ENCODE data around the gene SVEP1. TPM values are rescaled to one million over a fixed set of nuclear protein-coding genes. Genes with fewer than 3 reads are reported as not detected.
"Not testable (repeated sequence)": the region's sequence is repeated elsewhere in the genome, so short reads cannot be mapped to it uniquely, and the experiment has no call there.

SVEP1 gene
- polyA plus RNA-seq, 4 donors, result 5.4 to 35.8 (median 8.6) TPM

DNA sequence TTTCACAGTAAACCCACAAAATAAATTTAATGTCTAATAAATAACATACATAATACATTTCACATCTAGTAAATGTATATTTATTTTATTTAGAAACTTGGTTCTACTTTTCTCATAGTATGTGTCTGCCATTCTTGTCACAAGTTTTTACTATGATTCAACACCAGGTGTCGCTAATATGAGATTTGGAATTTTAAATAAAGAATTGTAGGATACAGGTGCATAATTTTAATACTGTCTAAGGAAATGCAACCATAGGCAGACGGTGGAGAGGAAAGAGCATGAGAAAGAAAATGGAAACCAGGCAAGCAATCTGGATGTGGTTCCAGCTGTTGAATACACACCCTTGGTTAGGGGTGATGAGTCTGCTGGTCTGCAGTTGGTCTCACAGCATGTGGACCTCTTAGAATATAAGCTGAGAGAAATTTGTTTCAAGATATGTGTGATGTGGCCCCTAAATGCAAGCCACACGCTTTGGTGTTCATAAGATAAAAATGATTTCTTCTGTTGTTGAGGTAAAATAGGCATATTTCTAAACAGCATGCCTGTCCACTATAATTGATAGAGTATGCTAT, 127.2 kb downstream of the SVEP1 start:
- no peak for DNase-seq (ENCODE audit: low read depth in 4 of 4, low spot score in 3 of 4)

DNA sequence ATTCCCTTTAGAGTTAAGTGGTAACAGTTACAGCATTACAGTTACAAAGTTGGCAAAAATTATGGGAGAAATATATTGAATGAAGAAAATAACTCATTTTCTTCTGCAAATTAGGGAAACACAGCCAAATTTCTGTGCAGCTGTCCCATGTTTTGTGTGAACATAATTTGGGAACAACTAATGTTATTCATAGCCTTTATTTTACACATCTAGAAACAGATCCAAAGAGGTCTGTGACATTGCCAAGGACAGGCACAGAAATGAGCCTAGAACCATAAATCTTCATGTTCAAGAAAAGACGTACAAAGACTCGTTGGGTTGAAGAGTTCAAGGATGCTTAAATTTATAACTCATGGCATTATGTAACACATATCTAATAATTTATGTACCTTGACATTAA, 127.8 kb downstream of the SVEP1 start:
- no peak for DNase-seq (ENCODE audit: low read depth in 4 of 4, low spot score in 3 of 4)

DNA sequence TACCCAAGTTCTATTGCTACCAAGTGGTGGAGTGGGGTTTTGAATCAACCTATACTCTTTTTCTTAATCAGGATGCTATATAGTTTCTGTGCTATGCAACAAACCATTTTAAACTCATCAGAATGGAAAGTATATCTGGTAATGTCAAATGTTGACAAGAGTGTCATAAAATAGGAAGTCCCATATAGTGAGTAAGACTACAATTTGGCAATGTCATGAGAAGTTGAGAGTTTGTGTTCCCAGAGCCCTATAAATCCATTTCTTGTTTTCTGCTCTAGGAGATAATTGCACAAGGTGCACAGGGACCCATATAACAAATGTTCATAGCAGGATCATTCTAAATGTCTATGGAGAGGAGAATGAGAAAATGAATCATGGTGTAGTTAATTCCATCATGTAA, 132.1 kb downstream of the SVEP1 start:
- no peak for DNase-seq (ENCODE audit: low read depth in 4 of 4, low spot score in 3 of 4)

DNA sequence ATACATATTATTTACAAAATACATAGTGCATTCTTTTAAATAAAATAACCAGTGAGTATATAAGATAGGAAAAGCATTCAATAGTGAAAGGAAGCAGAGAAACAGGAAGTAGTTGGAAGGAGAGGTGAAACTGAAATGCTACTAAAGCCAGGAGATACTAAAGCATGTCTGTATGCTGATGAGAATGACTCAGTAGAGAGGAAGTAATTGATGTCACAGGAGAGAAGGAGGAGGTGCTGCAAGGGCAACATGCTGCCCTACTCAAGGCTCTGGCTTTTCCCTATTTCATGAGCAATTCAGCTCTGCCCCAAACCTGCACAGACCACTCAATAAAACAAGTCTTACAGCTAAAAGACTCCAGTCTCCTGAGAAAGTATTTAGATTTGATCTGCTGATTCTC, 133.4 kb downstream of the SVEP1 start:
- DNase-seq (ENCODE audit: low read depth in 4 of 4, low spot score in 3 of 4), result no peak

GRCh38 chr9:110444911-110445310, 134.6 kb downstream of the SVEP1 start:
- no peak for DNase-seq (ENCODE audit: low read depth in 4 of 4, low spot score in 3 of 4)

DNA sequence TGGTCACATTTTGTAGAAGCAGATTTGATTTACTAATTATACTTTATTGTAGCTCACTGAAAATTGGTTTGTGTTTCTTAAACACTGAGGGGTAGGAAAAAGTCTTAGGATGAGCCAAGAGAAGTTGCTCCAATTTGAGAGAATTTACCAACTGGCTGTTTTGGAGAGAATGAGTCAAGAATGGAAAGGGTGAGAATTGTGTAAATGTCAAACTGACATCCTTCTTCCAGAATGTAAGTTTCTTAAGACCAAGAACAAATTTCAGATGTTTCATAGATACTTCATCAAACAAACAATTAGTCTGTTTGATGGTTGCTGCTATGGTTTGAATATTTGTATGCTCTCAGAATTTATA, 135.7 kb downstream of the SVEP1 start:
- no peak for DNase-seq (ENCODE audit: low read depth in 4 of 4, low spot score in 3 of 4)

DNA sequence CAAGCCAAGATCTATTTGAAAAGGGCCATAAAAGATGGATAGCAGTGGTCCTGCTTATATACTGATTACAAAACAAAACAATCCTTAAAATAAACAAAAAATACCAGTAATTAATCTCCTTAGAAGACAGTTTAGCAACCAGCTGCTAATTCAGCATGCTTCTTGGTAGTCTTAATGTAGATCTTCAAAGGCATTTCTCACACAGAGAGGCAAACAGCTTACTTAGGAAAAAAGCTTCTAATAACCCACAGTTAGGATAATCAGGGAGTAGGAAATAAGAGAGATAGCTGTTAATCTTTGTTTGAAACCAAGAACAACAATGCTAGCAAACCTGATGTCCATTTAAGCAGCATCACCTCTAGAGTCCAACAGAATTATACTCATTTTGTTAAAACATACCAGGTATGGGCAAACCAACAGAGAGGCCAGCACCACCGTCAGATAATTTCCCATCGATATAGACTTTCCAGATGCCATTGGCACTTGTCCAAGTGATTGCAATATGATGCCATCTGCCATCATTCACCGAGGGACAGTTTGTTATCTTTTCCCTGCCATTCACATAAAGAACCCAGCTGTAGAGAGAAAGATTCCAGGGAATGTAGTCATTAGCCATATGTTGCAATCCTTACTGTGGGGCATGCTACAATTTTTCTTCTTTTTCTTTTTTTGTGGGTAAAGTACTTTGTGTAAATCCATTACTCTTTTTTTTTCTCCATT, 136.2 kb downstream of the SVEP1 start:
- no peak for DNase-seq (ENCODE audit: low read depth in 4 of 4, low spot score in 3 of 4)

DNA sequence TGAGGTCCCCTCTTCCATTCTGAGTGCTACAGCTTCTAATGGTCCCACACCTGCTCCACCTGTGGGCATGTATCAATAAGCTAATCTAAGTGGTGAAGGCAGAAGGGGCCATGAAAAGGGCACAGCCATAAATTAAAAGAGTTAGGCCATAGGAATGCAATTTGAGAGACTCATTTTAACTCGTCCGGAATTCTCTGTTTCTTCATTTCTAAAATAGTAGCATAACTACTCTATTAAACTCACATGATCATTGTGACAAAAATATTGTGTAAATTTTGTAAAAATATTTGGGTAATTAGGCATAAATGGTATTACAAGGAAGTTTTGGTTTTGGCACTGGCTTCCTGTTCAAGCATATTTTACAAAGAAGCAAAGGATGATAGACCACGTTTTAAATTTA, 138.7 kb downstream of the SVEP1 start:
- no peak for DNase-seq (ENCODE audit: low read depth in 4 of 4, low spot score in 3 of 4)

GRCh38 chr9:110440172-110440571, 139.4 kb downstream of the SVEP1 start:
- no peak for DNase-seq (ENCODE audit: low read depth in 4 of 4, low spot score in 3 of 4)

DNA sequence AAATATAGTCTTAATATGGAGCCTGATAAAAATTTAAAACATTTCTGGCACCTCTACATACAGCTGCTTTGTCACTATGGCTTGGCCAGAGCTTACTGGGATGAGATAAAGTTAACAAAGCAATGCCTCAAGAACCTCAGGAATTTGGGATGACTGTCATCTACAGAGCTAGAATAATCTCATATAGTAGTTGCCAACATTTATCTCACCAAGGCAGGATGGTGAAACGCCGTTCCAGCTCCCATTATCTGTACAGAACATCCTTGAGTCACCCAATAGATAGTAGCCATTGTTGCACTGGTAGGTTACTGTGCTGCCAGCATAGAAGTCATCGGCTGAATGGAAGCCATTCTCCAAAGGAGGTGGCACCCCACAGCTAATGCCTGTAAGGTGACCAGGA, 147.3 kb downstream of the SVEP1 start:
- no peak for DNase-seq (ENCODE audit: low read depth in 4 of 4, low spot score in 3 of 4)

DNA sequence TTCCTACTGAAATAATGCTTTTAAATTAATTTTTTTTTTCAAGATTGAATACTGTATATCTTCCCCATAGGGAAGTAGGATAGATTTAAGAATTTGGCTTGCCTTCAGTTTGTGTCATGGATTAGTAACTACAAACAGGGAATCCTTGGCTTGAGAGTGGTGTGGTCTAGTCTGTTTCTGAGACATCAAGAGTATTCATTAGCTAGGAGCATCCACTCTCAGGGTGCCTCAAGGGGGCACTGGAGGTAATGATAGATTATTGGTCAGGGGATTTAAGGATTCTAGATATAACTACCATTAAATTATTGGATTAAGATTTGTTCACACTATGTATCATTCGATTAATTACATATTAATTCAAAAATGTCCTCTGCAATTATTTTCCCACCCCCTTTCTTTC, 150.1 kb downstream of the SVEP1 start:
- no peak for DNase-seq (ENCODE audit: low read depth in 4 of 4, low spot score in 3 of 4)

DNA sequence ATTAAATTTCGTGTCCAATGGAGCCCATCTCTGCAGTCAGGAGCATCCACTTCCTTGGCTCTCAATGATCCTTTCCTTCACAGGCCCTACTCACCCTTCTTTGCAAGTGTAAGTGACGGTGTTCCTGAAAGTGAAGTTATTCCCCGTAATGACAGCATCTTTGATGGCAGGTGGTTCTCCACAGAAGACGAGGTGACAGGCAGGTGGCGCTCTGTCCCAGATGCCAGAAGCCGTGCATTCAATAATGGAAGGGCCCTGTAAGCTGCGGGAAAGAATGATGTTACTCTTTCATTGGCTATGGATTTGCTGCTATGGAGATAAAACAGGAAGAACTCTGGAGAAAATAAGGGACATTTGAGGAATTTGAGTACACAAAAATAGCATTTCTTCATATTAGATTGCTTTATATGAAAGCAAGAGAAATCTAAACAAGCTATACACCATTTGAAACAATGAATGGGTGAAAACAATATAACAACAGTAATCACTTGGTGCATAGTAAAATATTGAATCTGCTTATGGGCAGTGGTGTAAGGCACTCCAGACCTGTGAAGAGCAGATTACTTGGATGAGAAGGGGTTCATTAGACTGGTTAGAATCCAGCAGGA, 151.9 kb downstream of the SVEP1 start:
- DNase-seq (ENCODE audit: low read depth in 4 of 4, low spot score in 3 of 4), result no peak

GRCh38 chr9:110426052-110426709, 153.4 kb downstream of the SVEP1 start:
- no peak for DNase-seq (ENCODE audit: low read depth in 4 of 4, low spot score in 3 of 4)

- no peak for DNase-seq (ENCODE audit: low read depth in 4 of 4, low spot score in 3 of 4)
These were observed 165.1 kb downstream of the SVEP1 start for GRCh38 chr9:110414471-110414870.

DNA sequence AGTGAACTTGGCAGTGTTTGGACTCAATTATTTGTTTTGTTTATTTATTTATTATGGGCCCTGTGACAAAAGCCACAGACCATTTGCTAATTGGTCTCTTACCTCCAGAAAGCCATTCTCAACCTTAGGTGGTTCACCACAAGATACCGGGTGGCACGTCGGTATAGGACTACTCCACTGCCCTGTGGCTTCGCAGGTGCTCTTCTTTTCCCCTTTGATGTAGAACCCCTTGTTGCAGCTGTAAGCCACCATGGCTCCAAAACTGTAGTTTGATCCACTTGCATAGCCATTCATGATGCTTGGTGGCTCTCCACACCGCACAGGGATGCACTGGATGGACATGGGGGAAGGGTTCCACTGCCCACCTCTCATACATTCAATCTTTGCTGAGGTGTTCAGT, 168.6 kb downstream of the SVEP1 start:
- DNase-seq (ENCODE audit: low read depth in 4 of 4, low spot score in 3 of 4), result no peak

GRCh38 chr9:110408598-110408997, 170.9 kb downstream of the SVEP1 start:
- no peak for DNase-seq (ENCODE audit: low read depth in 4 of 4, low spot score in 3 of 4)

DNA sequence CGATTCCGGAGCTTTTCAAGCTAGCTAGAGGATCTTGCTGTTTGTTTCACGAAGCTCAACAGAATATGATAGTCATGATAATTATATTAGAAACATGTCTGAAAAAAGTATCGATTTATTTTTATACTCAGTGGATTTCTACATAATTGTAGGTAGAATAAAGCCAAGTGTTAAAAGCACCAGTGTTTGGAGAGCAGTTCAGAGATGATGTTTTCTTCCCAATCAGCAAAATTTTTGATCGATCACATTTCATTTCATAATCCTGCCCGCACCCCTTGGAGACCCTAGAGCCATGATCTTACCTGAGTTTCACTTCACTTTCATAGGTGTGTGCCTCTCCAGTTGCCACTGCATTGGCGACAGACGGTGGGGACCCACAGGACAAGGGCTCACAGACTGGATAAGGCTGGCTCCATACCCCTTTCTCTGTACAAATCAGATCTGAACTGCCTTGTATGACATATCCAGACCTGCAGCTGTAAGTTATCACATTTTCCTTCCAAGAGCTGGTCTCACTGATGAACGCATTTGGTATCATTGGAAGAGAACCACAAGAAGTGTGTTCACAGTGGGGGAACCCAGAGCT, 173.6 kb downstream of the SVEP1 start:
- DNase-seq (ENCODE audit: low read depth in 4 of 4, low spot score in 3 of 4), result no peak

DNA sequence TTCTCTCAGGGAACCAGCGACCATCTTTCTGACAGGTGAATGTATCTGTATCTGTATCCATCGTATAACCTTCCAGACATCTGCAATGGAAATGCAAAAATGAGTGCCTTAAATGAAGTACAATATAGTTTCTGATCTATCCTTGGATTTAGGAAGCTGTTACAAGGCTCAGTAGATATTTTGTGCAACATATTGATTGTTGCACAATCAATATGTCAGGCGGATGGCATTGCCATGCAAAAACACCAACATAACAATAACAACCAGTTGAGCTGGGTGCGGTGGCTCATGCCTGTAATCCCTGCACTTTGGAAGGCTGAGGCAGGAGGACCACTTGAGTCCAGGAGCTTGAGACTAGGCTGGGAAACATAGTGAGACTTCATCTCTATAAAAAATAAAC, 175.1 kb downstream of the SVEP1 start:
- no peak for DNase-seq (ENCODE audit: low read depth in 4 of 4, low spot score in 3 of 4)

GRCh38 chr9:110399983-110400382, 179.6 kb downstream of the SVEP1 start:
- no peak for DNase-seq (ENCODE audit: low read depth in 4 of 4, low spot score in 3 of 4)

DNA sequence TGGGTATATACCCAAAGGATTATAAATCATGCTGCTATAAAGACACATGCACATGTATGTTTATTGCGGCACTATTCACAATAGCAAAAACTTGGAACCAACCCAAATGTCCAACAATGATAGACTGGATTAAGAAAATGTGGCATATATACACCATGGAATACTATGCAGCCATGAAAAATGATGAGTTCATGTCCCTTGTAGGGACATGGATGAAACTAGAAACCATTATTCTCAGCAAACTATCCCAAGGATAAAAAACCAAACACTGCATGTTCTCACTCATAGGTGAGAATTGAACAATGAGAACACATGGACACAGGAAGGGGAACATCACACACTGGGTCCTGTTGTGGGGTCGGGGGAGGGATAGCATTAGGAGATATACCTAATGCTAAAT, 180.5 kb downstream of the SVEP1 start:
- not testable (repeated sequence) for DNase-seq (ENCODE audit: low read depth in 4 of 4, low spot score in 3 of 4)

- no peak for DNase-seq (ENCODE audit: low read depth in 4 of 4, low spot score in 3 of 4)
These were observed 187.6 kb downstream of the SVEP1 start for GRCh38 chr9:110391826-110392485.

Measured in left renal pelvis (tissue), 4 donors.